ENCODE data around the gene RHBDD2. TPM values are rescaled to one million over a fixed set of nuclear protein-coding genes. Genes with fewer than 3 reads are reported as not detected.
"Not testable (repeated sequence)": the region's sequence is repeated elsewhere in the genome, so short reads cannot be mapped to it uniquely, and the experiment has no call there.

Gene RHBDD2
- total RNA-seq, 2 experiments from 2014 or later: 199 to 208 TPM

GRCh38 chr7:75861636-75862035 is 17.2 kb upstream of the RHBDD2 start:
- DNase-seq: peak in 2 of 14 experiments; percentile 51 to 63
- TF ChIP-seq, protein P1, sequence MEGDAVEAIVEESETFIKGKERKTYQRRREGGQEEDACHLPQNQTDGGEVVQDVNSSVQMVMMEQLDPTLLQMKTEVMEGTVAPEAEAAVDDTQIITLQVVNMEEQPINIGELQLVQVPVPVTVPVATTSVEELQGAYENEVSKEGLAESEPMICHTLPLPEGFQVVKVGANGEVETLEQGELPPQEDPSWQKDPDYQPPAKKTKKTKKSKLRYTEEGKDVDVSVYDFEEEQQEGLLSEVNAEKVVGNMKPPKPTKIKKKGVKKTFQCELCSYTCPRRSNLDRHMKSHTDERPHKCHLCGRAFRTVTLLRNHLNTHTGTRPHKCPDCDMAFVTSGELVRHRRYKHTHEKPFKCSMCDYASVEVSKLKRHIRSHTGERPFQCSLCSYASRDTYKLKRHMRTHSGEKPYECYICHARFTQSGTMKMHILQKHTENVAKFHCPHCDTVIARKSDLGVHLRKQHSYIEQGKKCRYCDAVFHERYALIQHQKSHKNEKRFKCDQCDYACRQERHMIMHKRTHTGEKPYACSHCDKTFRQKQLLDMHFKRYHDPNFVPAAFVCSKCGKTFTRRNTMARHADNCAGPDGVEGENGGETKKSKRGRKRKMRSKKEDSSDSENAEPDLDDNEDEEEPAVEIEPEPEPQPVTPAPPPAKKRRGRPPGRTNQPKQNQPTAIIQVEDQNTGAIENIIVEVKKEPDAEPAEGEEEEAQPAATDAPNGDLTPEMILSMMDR (IDR thresholded peaks at IDR 0.05): no peak
- no peaks in the 10 kb centered on the region for H3K27me3 ChIP-seq (ENCODE audit: control insufficient read depth in 1 of 2, insufficient read depth in 2 of 2, low read length in 2 of 2)
- H3K4me1 Mint-ChIP-seq (ENCODE audit: low read depth): no peaks in the 10 kb centered on the region
- no peaks in the 10 kb centered on the region for H3K9me3 ChIP-seq (ENCODE audit: control insufficient read depth in 1 of 2, insufficient read depth in 1 of 2, low read length in 2 of 2)
- H3K4me3 Mint-ChIP-seq: no peak overlapping the region
- H3K36me3 Mint-ChIP-seq (ENCODE audit: low read depth): no peaks in the 10 kb centered on the region
- ChIA-PET POLR2A (no interaction called here), CTCF (no interaction called here)
- intact Hi-C loops (cut with DNase I, micrococcal nuclease): no loop called here
- no peaks in the 10 kb centered on the region for H3K36me3 ChIP-seq (ENCODE audit: insufficient read depth, low read length)
- no peak for ATAC-seq (ENCODE audit: poor library complexity)
- peaks cover 5% of the 10 kb centered on the region for H3K4me1 ChIP-seq (ENCODE audit: insufficient read depth, low read length)
- H3K27me3 Mint-ChIP-seq: peaks cover 7% of the 10 kb centered on the region
- no peak overlapping the region for H3K27ac ChIP-seq (ENCODE audit: low read depth in 1 of 2, low read length in 2 of 2)
- no peaks in the 10 kb centered on the region for H3K9me3 Mint-ChIP-seq
- H3K4me3 ChIP-seq (ENCODE audit: low read length): no peak overlapping the region
- H3K27ac Mint-ChIP-seq: no peak overlapping the region

DNA sequence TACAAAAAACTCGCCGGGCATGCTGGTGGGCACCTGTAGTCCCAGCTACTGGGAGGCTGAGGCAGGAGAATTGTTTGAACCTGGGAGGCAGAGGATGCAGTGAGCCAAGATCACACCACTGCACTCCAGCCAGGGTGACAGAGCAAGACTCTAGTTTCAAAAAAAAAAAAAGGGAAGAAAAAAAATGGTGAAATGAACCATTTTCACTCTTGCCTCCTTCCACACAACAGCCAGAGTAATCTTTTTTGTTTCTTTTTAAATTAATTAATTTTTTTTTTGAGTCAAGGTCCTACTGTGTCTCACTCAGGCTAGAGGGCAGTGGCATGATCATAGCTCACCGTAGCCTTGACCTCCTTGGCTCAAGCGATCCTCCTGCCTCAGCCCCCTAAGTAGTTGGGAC is 14.6 kb upstream of the RHBDD2 start:
- H3K27me3 Mint-ChIP-seq; H3K27ac Mint-ChIP-seq; H3K27me3 ChIP-seq (ENCODE audit: control insufficient read depth in 1 of 2, insufficient read depth in 2 of 2, low read length in 2 of 2); intact Hi-C loops (cut with DNase I, micrococcal nuclease); ATAC-seq (ENCODE audit: poor library complexity); H3K4me3 Mint-ChIP-seq; CTCF ChIA-PET; H3K36me3 ChIP-seq (ENCODE audit: insufficient read depth, low read length); POLR2A ChIA-PET; H3K27ac ChIP-seq (ENCODE audit: low read depth in 1 of 2, low read length in 2 of 2); H3K4me1 Mint-ChIP-seq (ENCODE audit: low read depth); H3K4me3 ChIP-seq (ENCODE audit: low read length); H3K36me3 Mint-ChIP-seq (ENCODE audit: low read depth); DNase-seq; H3K4me1 ChIP-seq (ENCODE audit: insufficient read depth, low read length); H3K9me3 Mint-ChIP-seq; H3K9me3 ChIP-seq (ENCODE audit: control insufficient read depth in 1 of 2, insufficient read depth in 1 of 2, low read length in 2 of 2): not testable (repeated sequence)

- no peak for DNase-seq
- H3K4me3 ChIP-seq (ENCODE audit: low read length): no peak overlapping the region
- intact Hi-C loops (cut with DNase I, micrococcal nuclease): loop anchor here (1.0 to 5.0 kb wide), 3 partner anchors 154 to 396 kb away; no protein-coding TSS in a partner anchor
- H3K4me1 Mint-ChIP-seq (ENCODE audit: low read depth): no peaks in the 10 kb centered on the region
- no peaks in the 10 kb centered on the region for H3K9me3 ChIP-seq (ENCODE audit: control insufficient read depth in 1 of 2, insufficient read depth in 1 of 2, low read length in 2 of 2)
- H3K27me3 ChIP-seq (ENCODE audit: control insufficient read depth in 1 of 2, insufficient read depth in 2 of 2, low read length in 2 of 2): no peaks in the 10 kb centered on the region
- H3K36me3 ChIP-seq (ENCODE audit: insufficient read depth, low read length): no peaks in the 10 kb centered on the region
- H3K4me3 Mint-ChIP-seq: no peak overlapping the region
- no peak overlapping the region for H3K27ac ChIP-seq (ENCODE audit: low read depth in 1 of 2, low read length in 2 of 2)
- H3K4me1 ChIP-seq (ENCODE audit: insufficient read depth, low read length): peaks cover 5% of the 10 kb centered on the region
- peaks cover 7% of the 10 kb centered on the region for H3K27me3 Mint-ChIP-seq
- no peak for ATAC-seq (ENCODE audit: poor library complexity)
- ChIA-PET CTCF (interaction anchor here (0.7 to 2.7 kb wide), 4 partner anchors 10 to 154 kb away, joined by 3 to 28 read pairs (median 5); no protein-coding TSS in a partner anchor), POLR2A (interaction anchor here (0.8 kb wide), 1 partner anchor 154 kb away, joined by 3 read pairs; no protein-coding TSS in a partner anchor)
- TF ChIP-seq, protein P1 (IDR thresholded peaks at IDR 0.05): no peak
- H3K27ac Mint-ChIP-seq: no peak overlapping the region
- H3K9me3 Mint-ChIP-seq: no peaks in the 10 kb centered on the region
- no peaks in the 10 kb centered on the region for H3K36me3 Mint-ChIP-seq (ENCODE audit: low read depth)
These were observed 12.7 kb upstream of the RHBDD2 start for GRCh38 chr7:75866114-75866488.

Measured in CD4-positive, alpha-beta T cell (primary cell).